NCI-H1417 treated with DMSO at 0.1 percent for 48 hours (cell line): ENCODE results near the gene LPAR1.
"Not testable (repeated sequence)": the region's sequence is repeated elsewhere in the genome, so short reads cannot be mapped to it uniquely, and the experiment has no call there.

Experiments
- DNase-seq: peaks from one replicate; lab custom pipeline; 2025; lab: John Stamatoyannopoulos, UW

The LPAR1 gene

DNA sequence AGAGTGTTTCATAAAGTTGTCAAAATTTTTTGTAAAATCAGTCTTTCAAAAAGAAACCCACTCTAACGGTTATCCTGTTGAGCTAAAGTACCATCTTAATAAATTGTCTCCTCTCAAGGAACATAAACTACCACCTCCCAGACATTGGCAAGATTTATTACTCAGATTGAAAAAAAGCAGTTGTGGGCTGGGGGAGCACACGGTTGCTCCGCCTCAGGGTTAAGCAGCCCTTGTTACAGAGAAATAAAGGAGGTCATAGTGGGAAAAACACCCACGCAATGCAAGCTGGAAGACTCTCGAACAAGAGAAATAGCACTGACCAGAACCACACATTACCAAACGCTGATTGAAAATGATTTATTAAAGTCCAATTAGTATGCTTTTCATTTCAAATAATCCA lies 165.3 kb downstream of the LPAR1 start:
- DNase-seq: no peak

DNA sequence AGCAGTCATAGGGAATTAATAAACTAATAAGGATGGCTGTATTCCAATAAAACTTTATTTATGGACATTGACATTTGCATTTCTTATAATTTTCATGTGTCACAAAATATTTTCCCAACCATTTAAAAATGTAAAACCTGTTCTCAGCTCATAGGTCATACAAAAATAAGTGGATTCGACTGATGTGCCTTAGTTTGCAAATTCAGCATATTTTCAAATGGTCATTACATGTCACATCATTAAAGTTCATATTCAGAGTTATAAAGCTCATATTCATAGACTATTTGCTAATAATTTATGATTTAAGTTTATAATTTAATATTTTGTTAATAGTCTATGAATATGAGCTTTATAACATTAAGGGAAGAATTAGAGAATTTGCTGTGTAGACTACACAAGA lies 166.5 kb downstream of the LPAR1 start:
- DNase-seq: no peak

DNA sequence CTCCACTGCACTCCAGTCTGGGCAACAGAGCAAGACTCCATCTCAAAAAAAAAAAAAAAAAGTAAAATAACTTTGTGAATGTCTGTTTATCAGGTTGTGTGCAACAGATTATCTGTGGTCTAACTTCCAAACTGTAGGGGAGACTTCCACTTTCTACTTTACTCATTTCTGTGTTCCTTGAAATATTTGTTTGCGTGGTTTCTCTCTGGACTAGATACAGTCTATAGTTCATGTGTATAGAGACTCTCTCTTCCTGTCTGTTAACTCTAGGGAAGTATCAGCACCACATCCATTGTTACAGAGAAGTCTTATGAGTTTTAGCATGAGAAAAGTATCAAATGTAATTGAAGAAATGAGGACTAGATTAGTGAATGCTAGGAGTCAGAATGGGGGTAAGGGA lies 168.3 kb downstream of the LPAR1 start:
- no peak for DNase-seq

DNA sequence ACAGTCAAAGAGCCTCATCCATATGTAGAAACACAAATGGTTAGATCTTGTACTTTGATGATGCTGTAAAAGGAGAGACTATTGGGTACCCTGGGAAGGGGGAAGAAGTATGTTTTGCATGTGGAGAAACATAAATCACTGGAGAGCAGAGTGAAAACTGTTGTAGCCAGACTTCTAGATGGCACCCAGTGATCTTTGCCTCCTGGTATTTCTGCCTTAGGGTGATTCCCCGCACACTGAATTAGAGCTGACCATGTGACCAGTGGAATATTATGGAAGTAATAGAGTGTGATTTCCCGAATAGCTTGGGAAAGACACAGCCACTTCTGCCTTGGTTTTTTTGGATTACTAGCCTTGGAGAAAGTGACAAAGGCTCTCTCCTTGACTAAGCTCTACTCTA lies 174.3 kb downstream of the LPAR1 start:
- DNase-seq: no peak

DNA sequence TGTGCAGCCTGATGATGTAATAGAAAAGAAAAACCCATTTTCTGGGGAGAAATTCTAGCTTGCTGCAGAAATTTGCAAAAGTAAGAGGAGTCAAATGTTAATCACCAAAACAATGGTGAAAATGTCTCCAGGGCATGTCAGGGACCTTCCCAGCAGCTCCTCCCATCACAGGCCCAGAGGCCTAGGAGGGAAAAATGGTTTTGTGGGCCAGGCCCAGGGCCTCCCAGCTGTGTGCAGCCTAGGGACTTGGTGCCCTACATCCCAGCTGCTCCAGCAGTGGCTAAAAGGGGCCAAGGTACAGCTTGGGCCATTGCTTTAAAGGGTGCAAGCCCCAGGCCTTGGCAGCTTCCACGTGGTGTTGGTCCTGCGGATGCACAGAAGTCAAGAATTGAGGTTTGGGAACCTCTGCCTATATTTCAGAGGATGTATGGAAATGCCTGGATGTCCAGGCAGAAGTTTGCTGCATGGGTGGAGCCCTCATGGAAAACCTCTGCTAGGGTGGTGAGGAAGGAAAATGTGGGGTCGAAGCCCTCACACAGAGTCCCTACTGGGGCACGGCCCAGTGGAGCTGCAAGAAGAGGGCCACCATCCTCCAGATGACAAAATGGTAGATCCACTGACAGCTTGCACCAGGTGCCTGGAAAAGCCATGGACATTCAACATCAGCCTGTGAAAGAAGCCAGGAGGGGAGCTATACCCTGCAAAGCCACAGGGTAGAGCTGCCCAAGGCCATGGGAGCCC lies 176.7 kb downstream of the LPAR1 start:
- DNase-seq: not testable (repeated sequence)

DNA sequence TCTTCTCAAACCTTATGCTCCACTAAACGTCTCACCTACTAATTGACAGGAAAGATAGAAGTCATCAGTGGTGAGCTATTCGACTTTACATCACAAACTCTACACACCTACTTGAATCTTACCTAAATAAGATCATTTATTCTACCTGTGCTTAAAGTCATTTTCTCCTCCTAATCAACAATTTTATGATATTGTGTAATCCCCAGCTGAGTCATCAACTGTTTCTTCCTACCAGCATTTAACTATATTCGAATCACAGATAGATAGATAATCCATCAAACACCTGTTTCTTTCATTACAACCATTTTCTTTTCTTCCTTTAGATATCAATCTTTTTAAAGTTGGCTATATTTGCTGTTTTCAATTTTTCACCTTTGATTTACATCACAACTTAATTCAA lies 181.5 kb downstream of the LPAR1 start:
- DNase-seq: no peak

DNA sequence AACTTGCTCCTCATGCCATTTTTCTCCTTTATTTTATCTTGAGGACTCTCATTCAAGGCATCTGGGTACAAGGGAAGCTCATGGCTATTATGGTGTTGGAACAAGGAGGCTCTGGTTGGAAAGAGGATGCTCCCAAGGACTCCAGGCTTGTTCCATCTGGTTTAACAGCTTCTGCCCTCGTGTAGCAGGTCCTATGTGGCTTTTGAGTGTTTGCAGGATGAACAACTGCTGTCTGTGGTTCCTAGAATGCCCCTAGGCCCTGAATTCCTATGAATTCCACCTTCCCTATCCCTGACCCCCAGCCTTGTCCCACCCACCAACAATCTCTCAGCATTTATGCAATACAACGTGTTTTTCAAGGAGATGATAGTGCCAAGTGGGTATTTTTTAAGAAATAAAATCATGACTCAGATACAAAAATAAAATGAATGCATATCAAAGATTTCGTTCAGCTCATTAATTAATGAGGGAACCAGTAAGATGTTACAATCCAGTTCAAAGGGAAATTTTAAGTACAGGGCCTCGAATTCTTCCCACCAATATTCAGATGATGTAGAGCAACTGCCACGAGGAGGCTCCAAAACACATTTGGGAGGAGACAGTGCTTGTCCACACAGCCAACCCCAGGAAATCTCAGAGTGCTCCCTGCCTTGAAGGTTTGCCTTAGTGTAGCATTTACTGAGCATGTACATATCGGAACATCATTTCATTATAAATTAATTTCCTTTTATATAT lies 187.7 kb downstream of the LPAR1 start:
- DNase-seq: no peak

DNA sequence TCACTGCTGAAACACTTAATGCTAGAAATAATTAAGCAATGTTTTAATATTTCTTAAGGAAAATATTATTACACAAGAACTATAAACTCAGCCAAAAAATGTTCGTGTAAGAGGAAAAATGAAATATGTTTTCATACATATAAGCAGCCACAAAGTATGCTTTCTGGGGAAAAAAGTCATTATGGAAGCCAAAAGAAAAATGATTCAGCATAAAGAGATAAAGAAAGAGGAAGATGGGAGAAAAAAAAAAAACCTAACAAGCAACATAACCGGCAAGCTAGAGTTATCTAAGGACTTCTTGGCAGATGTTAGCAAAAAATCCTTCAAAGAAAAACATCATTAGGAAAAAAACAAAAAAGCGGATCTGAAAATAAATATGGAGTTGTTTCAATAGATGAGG lies 190.6 kb downstream of the LPAR1 start:
- DNase-seq: no peak

DNA sequence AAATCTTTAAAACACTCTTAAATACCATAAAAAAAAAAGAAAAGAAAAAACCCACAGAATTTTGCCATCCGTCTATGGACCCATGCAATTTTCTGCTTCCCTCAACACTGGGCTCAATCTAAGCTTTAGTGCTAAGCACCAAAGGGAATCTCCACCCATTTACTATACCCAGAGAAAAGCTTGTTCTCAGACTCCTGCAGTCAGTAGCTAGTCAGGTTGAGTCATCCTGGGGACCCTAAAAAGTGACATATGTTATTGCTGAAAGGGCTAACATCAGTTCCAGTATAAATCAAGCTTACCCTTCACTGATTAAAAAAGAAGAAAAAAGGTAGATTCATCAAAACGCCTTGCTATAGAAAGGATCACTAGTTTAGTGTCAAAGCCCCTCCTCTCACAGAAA lies 192.1 kb downstream of the LPAR1 start:
- no peak for DNase-seq

DNA sequence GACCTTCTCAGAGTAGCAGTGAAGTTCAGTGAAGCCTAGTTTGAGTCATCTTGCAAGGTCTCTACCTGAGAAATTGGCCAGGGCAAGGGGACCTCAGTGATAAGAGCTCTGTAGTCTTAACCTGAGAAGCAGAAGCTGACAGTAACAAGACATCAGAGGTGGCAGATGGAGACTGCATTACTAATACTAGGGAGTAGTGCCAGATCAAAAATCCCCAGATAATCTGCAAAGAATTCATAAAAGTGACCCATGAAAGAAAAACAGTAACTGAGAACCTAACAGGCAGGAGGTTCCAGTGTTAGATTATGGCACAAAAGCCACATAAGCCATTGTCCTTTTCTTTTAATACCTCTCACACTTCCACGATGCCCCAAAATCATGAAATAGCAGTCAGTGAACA lies 194.1 kb downstream of the LPAR1 start:
- no peak for DNase-seq

DNA sequence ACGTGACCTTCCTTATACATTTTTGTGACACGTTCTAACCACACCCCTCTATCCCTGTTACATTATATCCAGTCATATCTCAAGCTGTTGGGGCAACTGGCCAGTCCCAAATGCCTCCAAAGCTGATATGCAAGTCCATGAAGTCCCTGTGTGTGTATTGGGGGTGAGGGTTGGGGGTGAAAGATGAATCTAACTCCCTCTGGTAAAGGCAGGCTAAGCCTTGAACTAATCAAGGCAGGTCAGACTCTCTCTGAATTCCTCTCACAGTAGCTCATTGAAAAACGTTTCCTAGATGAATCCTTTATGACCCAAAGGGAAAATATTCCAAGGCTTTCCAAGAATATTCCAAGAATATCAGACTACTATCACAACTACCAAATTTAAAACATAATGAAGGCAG lies 195.3 kb downstream of the LPAR1 start:
- no peak for DNase-seq

DNA sequence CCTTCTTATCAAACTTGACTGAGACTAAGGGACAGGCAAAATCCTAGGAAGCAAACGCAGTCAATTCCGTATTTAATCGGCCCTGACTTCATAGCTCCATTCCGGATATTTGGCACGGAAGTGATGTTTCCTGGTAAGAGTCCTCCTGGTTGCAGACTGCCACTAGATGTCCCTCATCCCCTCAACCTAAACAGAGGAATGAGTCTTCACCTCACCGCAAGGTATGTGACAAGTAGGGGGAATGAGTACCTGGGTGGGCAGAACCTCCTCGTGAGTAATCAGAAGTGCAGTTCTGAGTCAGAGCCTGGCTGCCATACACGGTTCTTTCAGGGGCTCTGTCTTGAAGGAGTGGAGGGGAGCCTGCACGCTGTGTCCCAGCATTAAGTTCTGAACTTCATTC lies 196.1 kb downstream of the LPAR1 start:
- no peak for DNase-seq

DNA sequence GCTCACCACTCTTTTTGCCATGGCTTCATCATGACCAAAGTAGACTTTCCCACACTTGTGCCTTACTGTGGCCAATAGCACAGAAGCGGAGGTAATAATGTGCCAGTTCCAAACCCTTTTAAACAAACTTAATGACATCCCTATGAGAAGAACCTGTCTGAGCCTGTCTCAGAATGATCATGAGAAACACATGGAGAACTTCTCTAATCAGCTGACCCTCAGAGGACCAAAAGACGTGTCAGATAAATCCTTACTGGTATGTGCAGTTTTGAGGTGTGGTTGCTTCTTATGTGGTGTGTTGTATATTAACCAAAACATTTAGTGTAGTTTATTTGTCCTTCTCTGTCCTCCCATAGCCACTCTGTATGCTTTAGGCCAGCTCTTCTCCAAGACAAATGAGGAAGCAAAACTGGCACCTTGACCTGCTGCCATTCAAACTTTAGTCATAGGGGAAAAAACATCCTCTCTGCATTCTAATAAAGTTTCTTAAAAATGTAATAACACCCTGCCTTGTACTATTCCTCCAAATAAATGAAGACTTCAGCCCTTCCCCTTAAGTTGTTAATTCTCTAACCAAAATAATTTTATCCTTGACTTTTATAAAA lies 200.8 kb downstream of the LPAR1 start:
- no peak for DNase-seq

DNA sequence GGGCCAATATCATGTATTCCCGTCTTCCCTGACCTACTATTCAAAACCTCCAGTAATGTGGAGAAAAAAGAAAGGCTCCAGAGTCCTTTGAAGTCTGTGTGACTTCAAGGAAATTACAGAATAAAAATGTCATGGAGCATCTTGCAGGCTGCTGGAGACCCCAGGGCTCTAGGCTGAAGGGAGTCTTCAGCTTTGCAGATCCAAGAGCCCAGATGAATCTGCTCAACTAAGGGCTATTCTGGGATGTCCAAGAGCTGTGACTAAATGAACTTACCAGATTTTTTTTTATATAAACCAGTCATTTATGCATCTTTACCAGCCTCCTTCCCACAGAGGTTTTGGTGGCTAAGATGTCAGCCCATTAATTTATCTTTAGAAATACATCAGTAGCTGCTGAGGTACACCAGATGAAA lies 202.4 kb downstream of the LPAR1 start:
- DNase-seq: no peak

DNA sequence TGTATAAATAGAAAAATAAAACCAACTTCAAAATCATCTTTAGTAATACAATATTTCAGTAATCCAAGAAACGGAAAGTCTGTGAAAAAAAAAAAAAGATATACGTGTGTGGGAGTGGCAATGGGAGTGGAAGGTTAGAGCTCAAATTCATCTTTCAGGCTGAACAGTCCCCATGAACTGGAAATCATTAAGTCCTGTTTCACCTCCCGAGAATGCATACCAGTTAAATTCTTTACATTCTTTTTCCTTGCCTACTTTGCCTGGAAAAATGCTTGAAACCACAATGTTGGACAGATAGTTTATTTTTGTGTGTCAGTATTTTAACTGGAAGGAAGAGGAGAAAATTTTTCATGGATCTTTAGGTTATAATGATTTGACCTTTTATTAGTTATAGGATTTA lies 202.9 kb downstream of the LPAR1 start:
- no peak for DNase-seq

DNA sequence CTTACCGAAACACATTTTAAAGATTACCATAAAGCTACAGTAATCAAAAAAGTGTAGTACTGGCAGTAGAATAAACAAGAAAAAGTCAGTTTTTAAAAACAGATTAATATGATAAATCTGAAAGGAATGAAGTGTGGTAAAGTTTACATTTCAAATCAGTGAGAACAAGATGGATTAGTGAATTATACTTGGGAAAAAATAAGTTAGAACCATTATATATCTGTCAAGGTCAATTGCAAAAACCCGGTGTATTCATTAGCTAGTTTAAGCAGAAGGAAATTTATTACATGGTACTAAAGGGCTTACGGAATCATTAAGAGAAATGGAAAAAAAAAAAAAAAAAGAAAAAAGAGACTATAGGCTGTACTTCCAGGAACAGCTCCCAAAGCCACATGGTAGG lies 205.3 kb downstream of the LPAR1 start:
- no peak for DNase-seq

DNA sequence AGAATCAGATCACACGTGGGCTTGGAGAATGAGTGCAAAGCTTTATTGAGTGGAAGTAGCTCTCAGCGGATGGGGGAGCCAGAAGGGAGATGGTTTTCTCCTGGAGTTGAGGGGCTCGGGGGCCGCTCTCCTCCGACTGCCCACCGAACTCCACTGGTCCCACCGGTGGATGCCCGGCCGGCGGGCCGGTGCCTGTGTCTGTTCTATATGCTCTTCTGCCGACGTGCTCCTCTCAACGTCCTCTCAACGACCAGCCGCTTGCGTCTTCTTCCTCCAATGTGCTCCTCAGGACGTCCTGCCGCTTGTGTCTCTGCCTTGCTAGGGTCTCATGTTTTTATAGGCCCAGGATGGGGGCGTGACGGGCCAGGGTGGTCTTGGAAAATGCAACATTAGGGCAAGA lies 207.8 kb downstream of the LPAR1 start:
- DNase-seq: no peak

DNA sequence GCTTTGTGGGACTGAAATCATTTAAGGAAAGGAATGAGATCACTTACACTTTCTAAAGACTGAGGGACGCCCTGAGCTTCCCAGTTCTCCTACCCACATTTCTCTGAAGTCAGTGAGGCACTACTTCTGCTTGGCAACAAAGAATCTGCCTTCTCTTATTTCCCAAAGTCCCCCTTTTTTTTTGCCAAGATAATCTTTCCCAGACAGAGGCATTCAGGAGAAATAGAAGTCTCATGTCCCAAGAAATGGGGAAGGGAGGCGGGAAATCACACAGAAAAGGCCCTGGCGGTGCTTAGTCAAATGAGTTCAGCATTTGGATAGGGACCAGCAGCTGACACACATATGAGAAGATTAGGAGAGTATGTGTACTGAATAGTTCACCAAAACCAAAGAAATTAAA lies 210.0 kb downstream of the LPAR1 start:
- DNase-seq: no peak

DNA sequence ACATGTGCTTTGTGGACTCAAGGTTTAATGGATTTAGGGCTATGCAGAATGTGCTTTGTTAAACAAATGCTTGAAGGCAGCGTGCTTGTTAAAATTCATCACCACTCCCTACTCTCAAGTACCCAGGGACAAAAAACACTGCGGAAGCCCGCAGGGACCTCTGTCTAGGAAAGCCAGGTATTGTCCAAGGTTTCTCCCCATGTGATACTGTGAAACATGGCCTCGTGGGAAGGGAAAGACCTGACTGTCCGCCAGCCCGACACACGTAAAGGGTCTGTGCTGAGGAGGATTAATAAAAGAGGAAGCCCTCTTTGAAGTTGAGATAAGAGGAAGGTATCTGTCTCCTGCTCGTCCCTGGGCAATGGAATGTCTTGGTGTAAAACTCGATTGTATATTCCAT lies 211.9 kb downstream of the LPAR1 start:
- not testable (repeated sequence) for DNase-seq

DNA sequence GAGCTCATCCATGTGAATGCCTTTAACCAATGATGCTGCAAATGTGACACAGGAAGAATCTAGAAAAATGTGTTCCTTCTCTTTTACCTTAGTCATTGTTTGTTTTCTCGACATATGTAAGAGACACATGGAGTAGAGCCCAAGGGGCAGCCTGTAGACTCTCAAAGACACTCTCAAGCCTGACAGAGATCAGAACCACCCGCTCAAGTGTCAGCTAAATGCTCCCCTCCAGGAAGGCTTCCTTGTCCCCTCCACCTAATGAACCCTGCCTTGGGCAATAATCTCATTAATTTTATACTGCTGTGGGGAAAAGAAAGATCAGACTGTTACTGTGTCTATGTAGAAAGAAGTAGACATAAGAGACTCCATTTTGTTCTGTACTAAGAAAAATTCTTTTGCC lies 212.3 kb downstream of the LPAR1 start:
- DNase-seq: no peak

DNA sequence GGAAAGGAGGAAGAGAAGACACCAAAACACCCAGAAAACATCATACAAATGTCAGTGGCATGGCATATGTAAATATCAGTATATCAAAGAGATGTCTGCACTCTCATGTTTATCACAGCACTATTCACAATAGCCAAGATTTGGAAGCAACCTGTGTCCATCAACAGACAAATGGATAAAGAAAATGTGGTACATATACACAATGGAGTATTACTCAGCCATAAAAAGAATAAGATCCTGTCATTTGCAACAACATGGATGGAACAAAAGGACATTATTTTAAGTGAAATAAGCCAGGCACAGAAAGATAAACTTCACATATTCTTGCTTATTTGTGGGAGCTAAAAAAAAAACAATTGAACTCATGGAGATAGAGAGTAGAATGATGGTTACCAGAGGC lies 213.1 kb downstream of the LPAR1 start:
- not testable (repeated sequence) for DNase-seq
